BLaER1 treated with 17β-estradiol and CSF1 and Interleukin-3, amounts not matched to agents 10 nM and 100 nM (cell line): Measurements from ENCODE around the gene PRX.
"Not testable (repeated sequence)": the region's sequence is repeated elsewhere in the genome, so short reads cannot be mapped to it uniquely, and the experiment has no call there.

Source experiments
- H3K27ac ChIP-seq, 11 experiments: shearing (Covaris generic); formaldehyde crosslinking; 2 replicates each; pipeline ENCODE4 v1.8.1; 2022
- H3K27me3 ChIP-seq, 11 experiments: shearing (Covaris generic); formaldehyde crosslinking; 2 replicates each; pipeline ENCODE4 v1.8.1; 2022
- H3K36me3 ChIP-seq, 11 experiments: shearing (Covaris generic); formaldehyde crosslinking; 2 replicates each; pipeline ENCODE4 v1.8.1; 2022
- H3K4me1 ChIP-seq, 10 experiments: shearing (Covaris generic); formaldehyde crosslinking; 2 replicates each; pipeline ENCODE4 v1.8.1; 2022
- H3K4me2 ChIP-seq, 11 experiments: shearing (Covaris generic); formaldehyde crosslinking; 2 replicates each; pipeline ENCODE4 v1.8.1; 2022
- H3K4me3 ChIP-seq, 10 experiments: shearing (Covaris generic); formaldehyde crosslinking; 2 replicates each; pipeline ENCODE4 v1.8.1; 2022
- H3K9ac ChIP-seq, 11 experiments: shearing (Covaris generic); formaldehyde crosslinking; 2 replicates each; pipeline ENCODE4 v1.8.1; 2022
- H3K9me3 ChIP-seq, 11 experiments: shearing (Covaris generic); formaldehyde crosslinking; replicated peaks in 1 of 11; 2 replicates each; pipeline ENCODE4 v1.8.1; 2022
- H4K20me1 ChIP-seq, 11 experiments: shearing (Covaris generic); formaldehyde crosslinking; 2 replicates each; pipeline ENCODE4 v1.8.1; 2022
- Cebpa-rat ChIP-seq, 11 experiments: shearing (Covaris generic); IDR thresholded peaks; 2 replicates each; pipeline ENCODE4 v1.8.1; 2022

PRX gene

GRCh38 chr19:40443131-40443999, 30.2 kb upstream of the PRX start:
- H3K27ac ChIP-seq: peak overlapping the region; percentile 89 to 98 (median 96)
- peaks cover 18 to 56% (median 30%) of the 10 kb centered on the region in 11 experiments for H3K36me3 ChIP-seq
- H3K9ac ChIP-seq: peak overlapping the region; percentile 87 to 99 (median 95)
- H3K27me3 ChIP-seq: no peaks in the 10 kb centered on the region
- H3K4me2 ChIP-seq: peak overlapping the region; percentile 88 to 100 (median 94)
- H4K20me1 ChIP-seq: peaks cover 0 to 48% (median 24%) of the 10 kb centered on the region in 11 experiments; a peak in 15 of 22 replicates
- no peaks in the 10 kb centered on the region for H3K9me3 ChIP-seq
- H3K4me1 ChIP-seq: peaks cover 19 to 38% (median 23%) of the 10 kb centered on the region in 10 experiments
- peak overlapping the region; percentile 81 to 99 (median 90) for H3K4me3 ChIP-seq
- no peak for TF ChIP-seq Cebpa-rat (IDR thresholded peaks at IDR 0.05)

- no peak for TF ChIP-seq Cebpa-rat (IDR thresholded peaks at IDR 0.05)
Measured at GRCh38 chr19:40442328-40443130, 29.4 kb upstream of the PRX start.

GRCh38 chr19:40441719-40442253, 28.6 kb upstream of the PRX start:
- Histone ChIP-seq H3K4me3 (peak overlapping the region in 8 of 10 experiments; percentile 81 to 99 (median 90); a peak in 11 of 20 replicates), H3K27ac (peak overlapping the region in 8 of 11 experiments; percentile 73 to 97 (median 85); a peak in 12 of 22 replicates)

More at GRCh38 chr19:40442328-40443130, 29.4 kb upstream of the PRX start:
- H3K36me3 ChIP-seq: peaks cover 18 to 52% (median 29%) of the 10 kb centered on the region in 11 experiments
- H3K27me3 ChIP-seq: no peaks in the 10 kb centered on the region
- H3K4me2 ChIP-seq: peak overlapping the region; percentile 88 to 100 (median 94)
- H3K9me3 ChIP-seq: no peaks in the 10 kb centered on the region
- H3K4me1 ChIP-seq: peaks cover 19 to 38% (median 23%) of the 10 kb centered on the region in 10 experiments
- peak overlapping the region; percentile 83 to 98 (median 95) for H3K9ac ChIP-seq
- peak overlapping the region; percentile 81 to 99 (median 90) for H3K4me3 ChIP-seq
- peaks cover 0 to 41% (median 24%) of the 10 kb centered on the region in 11 experiments; a peak in 15 of 22 replicates for H4K20me1 ChIP-seq
- H3K27ac ChIP-seq: peak overlapping the region; percentile 35 to 97 (median 81); a peak in 21 of 22 replicates

GRCh38 chr19:40438284-40438683, 25.1 kb upstream of the PRX start:
- H3K4me3 ChIP-seq: no peak overlapping the region
- no peak for TF ChIP-seq Cebpa-rat (IDR thresholded peaks at IDR 0.05)
- H3K4me1 ChIP-seq: peaks cover 29 to 54% (median 38%) of the 10 kb centered on the region in 10 experiments
- H3K27me3 ChIP-seq: no peaks in the 10 kb centered on the region
- H3K9ac ChIP-seq: no peak overlapping the region
- H3K4me2 ChIP-seq: no peak overlapping the region
- no peak overlapping the region for H3K27ac ChIP-seq
- no peaks in the 10 kb centered on the region for H3K9me3 ChIP-seq
- H3K36me3 ChIP-seq: peaks cover 18 to 48% (median 27%) of the 10 kb centered on the region in 11 experiments
- H4K20me1 ChIP-seq: peaks cover 0 to 41% (median 24%) of the 10 kb centered on the region in 11 experiments; a peak in 15 of 22 replicates

More at GRCh38 chr19:40441719-40442253, 28.6 kb upstream of the PRX start:
- H3K36me3 ChIP-seq: peaks cover 18 to 48% (median 27%) of the 10 kb centered on the region in 11 experiments
- TF ChIP-seq Cebpa-rat (IDR thresholded peaks at IDR 0.05): no peak
- H3K9me3 ChIP-seq: no peaks in the 10 kb centered on the region
- H3K27me3 ChIP-seq: no peaks in the 10 kb centered on the region
- H3K4me2 ChIP-seq: peak overlapping the region; percentile 88 to 100 (median 94)
- H4K20me1 ChIP-seq: peaks cover 0 to 41% (median 24%) of the 10 kb centered on the region in 11 experiments; a peak in 15 of 22 replicates
- peaks cover 19 to 38% (median 23%) of the 10 kb centered on the region in 10 experiments for H3K4me1 ChIP-seq
- peak overlapping the region; percentile 83 to 98 (median 95); a peak in 21 of 22 replicates for H3K9ac ChIP-seq

GRCh38 chr19:40433391-40434216, 20.4 kb upstream of the PRX start:
- H3K27ac ChIP-seq: peak overlapping the region; percentile 86 to 98 (median 96)
- TF ChIP-seq Cebpa-rat (IDR thresholded peaks at IDR 0.05): no peak

GRCh38 chr19:40432760-40433159, 19.6 kb upstream of the PRX start:
- H3K9me3 ChIP-seq, H3K36me3 ChIP-seq, H4K20me1 ChIP-seq, H3K27me3 ChIP-seq: not testable (repeated sequence)
- H3K9ac ChIP-seq: peak overlapping the region; percentile 83 to 92 (median 90)
- H3K4me1 ChIP-seq: peaks cover 27 to 59% (median 36%) of the 10 kb centered on the region in 10 experiments
- H3K4me2 ChIP-seq: peak overlapping the region; percentile 71 to 96 (median 90)
- H3K27ac ChIP-seq: peak overlapping the region; percentile 86 to 98 (median 96)
- peak overlapping the region; percentile 39 to 69 (median 57); a peak in 19 of 20 replicates for H3K4me3 ChIP-seq

More at GRCh38 chr19:40433391-40434216, 20.4 kb upstream of the PRX start:
- Histone ChIP-seq H3K4me1 (peaks cover 27 to 55% (median 36%) of the 10 kb centered on the region in 10 experiments), H3K4me3 (peak overlapping the region; percentile 39 to 69 (median 57)), H3K9ac (peak overlapping the region; percentile 83 to 92 (median 90)), H3K36me3 (0 out of 22 replicates have a peak, but pooled peaks cover 0 to 6% (median 0%) of the 10 kb centered on the region in 11 experiments), H3K4me2 (peak overlapping the region; percentile 71 to 96 (median 90)), H4K20me1 (no peaks in the 10 kb centered on the region), H3K27me3 (no peaks in the 10 kb centered on the region), H3K9me3 (no peaks in the 10 kb centered on the region)

GRCh38 chr19:40431698-40432097, 18.5 kb upstream of the PRX start:
- no peaks in the 10 kb centered on the region for H3K9me3 ChIP-seq

GRCh38 chr19:40430242-40430641, 17.1 kb upstream of the PRX start:
- H3K4me1 ChIP-seq: peaks cover 30 to 58% (median 40%) of the 10 kb centered on the region in 10 experiments
- not testable (repeated sequence) for H3K9ac ChIP-seq, H3K4me3 ChIP-seq, H3K9me3 ChIP-seq, H3K27me3 ChIP-seq, H3K36me3 ChIP-seq, H3K4me2 ChIP-seq, H3K27ac ChIP-seq, H4K20me1 ChIP-seq

More at GRCh38 chr19:40431698-40432097, 18.5 kb upstream of the PRX start:
- Histone ChIP-seq H3K36me3 (no peaks in the 10 kb centered on the region), H3K27ac (peak overlapping the region in 3 of 11 experiments; percentile 96 to 97 (median 96); a peak in 6 of 22 replicates), H3K4me3 (no peak overlapping the region), H3K4me2 (peak overlapping the region in 5 of 11 experiments; percentile 88 to 96 (median 91); a peak in 7 of 22 replicates), H3K4me1 (peaks cover 28 to 65% (median 40%) of the 10 kb centered on the region in 10 experiments), H3K9ac (peak overlapping the region in 2 of 11 experiments; percentile 90 to 92; a peak in 2 of 22 replicates), H3K27me3 (no peaks in the 10 kb centered on the region), H4K20me1 (no peaks in the 10 kb centered on the region)
- no peak for TF ChIP-seq Cebpa-rat (IDR thresholded peaks at IDR 0.05)
